DND-41 (cell line): Measurements from ENCODE around the gene TSHZ2.

ENCODE experiments used
- ATAC-seq: fragments of 200-7000 bp; cut with Tn5 transposase; 3 replicates; pipeline ENCODE4 v1.9.1; 2021; ENCODE audit warnings: low read depth; ENCODE audit not compliant: insufficient read depth
- DNase-seq: peaks from one replicate; pipeline ENCODE4 v3.0.0-alpha.2; 2020
- H2AFZ ChIP-seq: 2 replicates; pipeline ENCODE4 v1.6.0; 2012; ENCODE audit warnings: low read depth, low read length
- H3K27ac ChIP-seq: 2 replicates; pipeline ENCODE4 v1.5.1; 2012; ENCODE audit warnings: low read length, inconsistent platforms
- H3K27me3 ChIP-seq: fragments of 200-600 bp; sonication (generic); 2 replicates; pipeline ENCODE4 v1.6.0; 2012; ENCODE audit warnings: low read length, mild to moderate bottlenecking, inconsistent platforms; ENCODE audit not compliant: insufficient read depth, poor library complexity
- H3K36me3 ChIP-seq: 2 replicates; pipeline ENCODE4 v1.5.1; 2012; ENCODE audit warnings: low read length, inconsistent platforms; ENCODE audit not compliant: insufficient read depth
- H3K4me1 ChIP-seq: 2 replicates; pipeline ENCODE4 v1.5.1; 2012; ENCODE audit warnings: mild to moderate bottlenecking, low read length; ENCODE audit not compliant: insufficient read depth
- H3K4me2 ChIP-seq: 2 replicates; pipeline ENCODE4 v1.6.0; 2012; ENCODE audit warnings: mild to moderate bottlenecking, moderate library complexity, low read length, inconsistent platforms; ENCODE audit not compliant: insufficient read depth
- H3K4me3 ChIP-seq, 2 experiments: fragments of 200-600 bp in 1 of 2; shearing (Covaris generic) in 1 of 2; 2 replicates each; pipeline ENCODE4 v1.5.1; 2012 to 2016; ENCODE audit warnings: inconsistent platforms in 2 of 2, low read length in 2 of 2, mild to moderate bottlenecking in 2 of 2, low read depth in 1 of 2, moderate library complexity in 1 of 2
- H3K79me2 ChIP-seq: 2 replicates; pipeline ENCODE4 v1.6.0; 2012; ENCODE audit warnings: low read length, inconsistent platforms; ENCODE audit not compliant: insufficient read depth
- H3K9ac ChIP-seq: 2 replicates; pipeline ENCODE4 v1.6.0; 2012; ENCODE audit warnings: low read depth, mild to moderate bottlenecking, inconsistent platforms, low read length, moderate library complexity
- H3K9me3 ChIP-seq: 2 replicates; pipeline ENCODE4 v1.5.1; 2012; ENCODE audit warnings: low read length, moderate library complexity, mild to moderate bottlenecking, inconsistent platforms; ENCODE audit not compliant: insufficient read depth, severe bottlenecking
- H4K20me1 ChIP-seq: 2 replicates; pipeline ENCODE4 v1.6.0; 2012; ENCODE audit warnings: low read length; ENCODE audit not compliant: insufficient read depth
- CTCF ChIP-seq: IDR thresholded peaks from 2 replicates; pipeline ENCODE4 v1.5.1; 2012; ENCODE audit warnings: borderline replicate concordance, low read length, moderate library complexity, mild to moderate bottlenecking; ENCODE audit not compliant: poor library complexity, severe bottlenecking; ENCODE audit errors: extremely low read depth
- EZH2 ChIP-seq: IDR thresholded peaks from 3 replicates; pipeline ENCODE4 v1.6.1; 2012; ENCODE audit warnings: borderline replicate concordance, low read depth, mild to moderate bottlenecking, moderate library complexity, low read length, inconsistent platforms; ENCODE audit not compliant: severe bottlenecking

TSHZ2 gene

GRCh38 chr20:53252002-53252401 lies 279.8 kb downstream of the TSHZ2 start:
- H3K4me3 ChIP-seq, result no peak overlapping the region
- H4K20me1 ChIP-seq, result no peaks in the 10 kb centered on the region
- no peak overlapping the region for H3K4me2 ChIP-seq

GRCh38 chr20:53253668-53254067 lies 281.5 kb downstream of the TSHZ2 start:
- Histone ChIP-seq H3K27ac (no peak overlapping the region), H3K9ac (no peak overlapping the region), H3K4me3 (no peak overlapping the region), H3K79me2 (no peaks in the 10 kb centered on the region), H3K4me1 (no peaks in the 10 kb centered on the region), H4K20me1 (no peaks in the 10 kb centered on the region), H2AFZ (no peak overlapping the region), H3K36me3 (no peaks in the 10 kb centered on the region), H3K4me2 (no peak overlapping the region), H3K9me3 (no peaks in the 10 kb centered on the region), H3K27me3 (peaks cover 27% of the 10 kb centered on the region)
- TF ChIP-seq EZH2 (no peak), CTCF (no peak)
- DNase-seq (no peak), ATAC-seq (no peak)

More at GRCh38 chr20:53252002-53252401, 279.8 kb downstream of the TSHZ2 start:
- Histone ChIP-seq H3K27me3 (peaks cover 27% of the 10 kb centered on the region), H3K27ac (no peak overlapping the region), H3K9me3 (no peaks in the 10 kb centered on the region), H2AFZ (no peak overlapping the region), H3K36me3 (no peaks in the 10 kb centered on the region), H3K9ac (no peak overlapping the region), H3K4me1 (no peaks in the 10 kb centered on the region), H3K79me2 (no peaks in the 10 kb centered on the region)
- TF ChIP-seq EZH2, result no peak
- no peak for TF ChIP-seq CTCF
- ATAC-seq, result no peak
- no peak for DNase-seq

- TF ChIP-seq CTCF, result no peak
- no peak for TF ChIP-seq EZH2
- Histone ChIP-seq H3K4me2 (no peak overlapping the region), H3K27ac (no peak overlapping the region), H3K9ac (no peak overlapping the region), H3K36me3 (no peaks in the 10 kb centered on the region), H3K79me2 (no peaks in the 10 kb centered on the region), H3K27me3 (peaks cover 23% of the 10 kb centered on the region), H4K20me1 (no peaks in the 10 kb centered on the region), H3K9me3 (no peaks in the 10 kb centered on the region), H2AFZ (no peak overlapping the region), H3K4me1 (no peaks in the 10 kb centered on the region), H3K4me3 (no peak overlapping the region)
- ATAC-seq, result no peak
- no peak for DNase-seq
These were observed 283.0 kb downstream of the TSHZ2 start for GRCh38 chr20:53255102-53255710.

GRCh38 chr20:53258741-53259140 lies 286.6 kb downstream of the TSHZ2 start:
- Histone ChIP-seq H3K4me3 (no peak overlapping the region), H3K27ac (no peak overlapping the region), H3K4me1 (no peaks in the 10 kb centered on the region), H4K20me1 (no peaks in the 10 kb centered on the region), H3K79me2 (no peaks in the 10 kb centered on the region), H2AFZ (no peak overlapping the region), H3K9me3 (no peaks in the 10 kb centered on the region), H3K4me2 (no peak overlapping the region), H3K36me3 (no peaks in the 10 kb centered on the region), H3K9ac (no peak overlapping the region), H3K27me3 (peaks cover 19% of the 10 kb centered on the region)
- TF ChIP-seq CTCF (no peak), EZH2 (no peak)
- no peak for ATAC-seq
- DNase-seq, result no peak
